ENCODE data around the gene NKTR.

DNA sequence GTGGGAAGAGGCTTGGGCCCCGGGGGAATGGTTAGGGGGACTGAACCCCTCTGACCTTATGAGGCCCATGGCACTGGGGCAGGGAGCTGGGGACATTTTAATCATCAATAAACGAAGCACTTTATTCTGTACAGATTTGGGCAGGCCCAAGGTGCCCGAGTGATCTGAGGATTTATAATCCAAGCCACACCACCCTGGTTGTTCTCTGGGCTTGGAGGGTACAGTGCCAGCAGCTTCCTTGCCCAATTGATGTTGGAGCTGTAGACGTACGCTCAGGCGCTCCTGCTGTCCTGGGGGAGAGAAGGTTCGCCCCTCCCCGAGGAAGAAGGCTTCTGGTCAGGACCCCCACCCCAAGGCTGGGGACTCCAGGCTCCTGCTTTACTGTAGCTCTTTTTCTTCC is 65.5 kb downstream of the NKTR start:
- no peak for TF ChIP-seq EZH2phosphoT487 (IDR thresholded peaks at IDR 0.05; ENCODE audit: borderline replicate concordance, low read depth, low read length)
- TF ChIP-seq, protein P1, sequence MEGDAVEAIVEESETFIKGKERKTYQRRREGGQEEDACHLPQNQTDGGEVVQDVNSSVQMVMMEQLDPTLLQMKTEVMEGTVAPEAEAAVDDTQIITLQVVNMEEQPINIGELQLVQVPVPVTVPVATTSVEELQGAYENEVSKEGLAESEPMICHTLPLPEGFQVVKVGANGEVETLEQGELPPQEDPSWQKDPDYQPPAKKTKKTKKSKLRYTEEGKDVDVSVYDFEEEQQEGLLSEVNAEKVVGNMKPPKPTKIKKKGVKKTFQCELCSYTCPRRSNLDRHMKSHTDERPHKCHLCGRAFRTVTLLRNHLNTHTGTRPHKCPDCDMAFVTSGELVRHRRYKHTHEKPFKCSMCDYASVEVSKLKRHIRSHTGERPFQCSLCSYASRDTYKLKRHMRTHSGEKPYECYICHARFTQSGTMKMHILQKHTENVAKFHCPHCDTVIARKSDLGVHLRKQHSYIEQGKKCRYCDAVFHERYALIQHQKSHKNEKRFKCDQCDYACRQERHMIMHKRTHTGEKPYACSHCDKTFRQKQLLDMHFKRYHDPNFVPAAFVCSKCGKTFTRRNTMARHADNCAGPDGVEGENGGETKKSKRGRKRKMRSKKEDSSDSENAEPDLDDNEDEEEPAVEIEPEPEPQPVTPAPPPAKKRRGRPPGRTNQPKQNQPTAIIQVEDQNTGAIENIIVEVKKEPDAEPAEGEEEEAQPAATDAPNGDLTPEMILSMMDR (conservative IDR thresholded peaks at IDR 0.05; ENCODE audit: low read length) = no peak
